ENCODE measurements around the gene CNOT6.

The CNOT6 gene

DNA sequence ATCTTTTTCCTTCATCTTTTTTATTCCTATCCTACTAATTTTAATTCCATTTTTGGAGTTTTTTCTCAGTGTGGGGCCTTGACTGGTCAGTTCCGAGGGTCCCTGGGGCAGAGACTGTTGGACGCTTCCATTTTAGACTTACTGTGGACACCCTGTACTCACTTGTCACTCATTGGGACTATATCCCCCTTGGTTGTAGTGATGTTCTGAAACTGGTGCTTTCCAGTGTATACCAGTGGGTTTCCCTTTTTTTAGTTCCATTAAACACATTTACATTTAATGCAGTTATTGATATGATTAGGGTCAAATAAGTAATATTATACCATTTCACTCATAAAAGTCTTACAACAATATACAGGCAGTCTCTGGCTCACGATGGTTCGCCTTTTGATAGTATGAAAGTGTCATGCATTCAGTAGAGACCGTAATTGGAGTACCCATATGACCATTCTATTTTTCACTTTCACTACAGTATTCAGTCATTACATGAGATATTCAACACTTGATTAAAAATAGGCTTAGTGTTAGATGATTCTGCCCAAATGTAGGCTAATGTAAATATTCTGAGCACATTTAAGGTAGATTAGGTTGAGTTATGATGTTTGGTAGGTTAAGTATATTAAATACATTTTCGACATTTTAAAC, 46.0 kb downstream of the CNOT6 start:
- no peak overlapping the region for H3K27ac ChIP-seq (ENCODE audit: low read depth, low read length)
- no peaks in the 10 kb centered on the region for H3K27me3 ChIP-seq (ENCODE audit: control insufficient read depth, insufficient read depth, low read length)
- peaks cover 43% of the 10 kb centered on the region for H3K36me3 ChIP-seq (ENCODE audit: control insufficient read depth, insufficient read depth, low read length)
- no peaks in the 10 kb centered on the region for H3K4me1 ChIP-seq (ENCODE audit: control insufficient read depth, insufficient read depth, low read length)
- H3K9ac ChIP-seq (ENCODE audit: low read depth, low read length) = no peak overlapping the region
- no peaks in the 10 kb centered on the region for H3K9me3 ChIP-seq (ENCODE audit: control insufficient read depth, insufficient read depth, low read length)
- H3K4me3 ChIP-seq (ENCODE audit: low read depth, low read length) = no peak overlapping the region

DNA sequence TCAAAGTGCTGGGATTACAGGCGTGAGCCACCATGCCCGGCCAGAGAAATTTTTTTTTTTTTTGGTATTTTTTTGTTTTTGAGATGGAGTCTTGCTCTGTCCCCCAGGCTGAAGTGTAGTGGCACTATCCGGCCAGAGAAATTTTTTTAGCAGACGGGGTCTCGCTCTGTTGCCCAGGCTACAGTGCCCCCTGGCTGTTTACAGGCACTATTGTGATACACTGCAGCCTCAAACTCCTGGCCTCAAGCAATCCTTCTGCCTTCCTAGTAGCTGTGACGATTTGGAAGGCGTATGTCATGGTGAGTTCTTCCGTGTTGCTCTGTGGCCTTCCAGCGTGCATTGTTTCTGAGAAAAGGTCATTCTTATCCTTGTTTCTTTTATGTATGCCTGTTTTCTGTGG, 47.5 kb downstream of the CNOT6 start:
- Histone ChIP-seq H3K36me3 (ENCODE audit: control insufficient read depth, insufficient read depth, low read length) (peaks cover 41% of the 10 kb centered on the region), H3K4me1 (ENCODE audit: control insufficient read depth, insufficient read depth, low read length) (no peaks in the 10 kb centered on the region), H3K27me3 (ENCODE audit: control insufficient read depth, insufficient read depth, low read length) (no peaks in the 10 kb centered on the region), H3K9me3 (ENCODE audit: control insufficient read depth, insufficient read depth, low read length) (no peaks in the 10 kb centered on the region), H3K9ac (ENCODE audit: low read depth, low read length) (no peak overlapping the region), H3K27ac (ENCODE audit: low read depth, low read length) (no peak overlapping the region), H3K4me3 (ENCODE audit: low read depth, low read length) (no peak overlapping the region)

DNA sequence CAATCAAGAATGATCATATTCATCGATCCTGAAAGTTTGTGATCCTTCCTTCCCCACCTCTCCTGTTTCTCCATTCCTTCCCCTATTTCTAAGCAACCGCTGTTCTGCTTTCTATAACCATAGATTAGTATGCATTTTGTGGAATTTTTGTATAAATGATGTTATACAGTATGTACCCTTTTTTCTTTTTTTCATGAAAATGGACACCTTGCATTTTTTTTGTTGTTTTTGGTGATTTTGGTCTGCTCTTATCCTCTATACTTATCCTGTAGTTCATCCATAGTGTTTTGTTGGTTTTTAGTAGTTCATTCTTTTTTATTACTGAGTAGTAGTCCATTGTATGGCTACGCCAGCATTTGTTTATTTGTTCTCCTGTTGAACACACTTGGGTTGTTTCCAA, 51.1 kb downstream of the CNOT6 start:
- Histone ChIP-seq H3K4me3 (ENCODE audit: low read depth, low read length) (no peak overlapping the region), H3K9me3 (ENCODE audit: control insufficient read depth, insufficient read depth, low read length) (no peaks in the 10 kb centered on the region), H3K27ac (ENCODE audit: low read depth, low read length) (no peak overlapping the region), H3K9ac (ENCODE audit: low read depth, low read length) (no peak overlapping the region), H3K27me3 (ENCODE audit: control insufficient read depth, insufficient read depth, low read length) (no peaks in the 10 kb centered on the region), H3K36me3 (ENCODE audit: control insufficient read depth, insufficient read depth, low read length) (peaks cover 39% of the 10 kb centered on the region), H3K4me1 (ENCODE audit: control insufficient read depth, insufficient read depth, low read length) (no peaks in the 10 kb centered on the region)

DNA sequence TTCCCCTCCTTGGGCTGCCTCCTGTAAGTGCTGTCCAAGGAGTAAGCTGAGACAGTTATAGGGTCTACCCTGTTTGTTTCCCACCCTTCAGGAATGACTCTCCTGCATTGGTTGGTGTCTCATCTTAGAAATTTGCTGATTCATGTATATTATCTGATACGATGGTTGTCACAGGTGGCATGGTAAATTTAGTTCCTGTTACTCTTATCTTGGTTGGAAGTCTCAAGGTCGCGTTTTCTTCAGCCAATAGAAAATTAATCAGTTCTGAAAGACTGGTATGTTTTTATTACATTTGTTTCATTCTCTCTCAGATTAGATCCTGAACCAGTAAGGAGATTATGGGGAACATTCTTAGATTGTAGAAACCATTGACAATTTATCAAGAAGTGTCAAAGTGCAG, 54.4 kb downstream of the CNOT6 start:
- H3K27me3 ChIP-seq (ENCODE audit: control insufficient read depth, insufficient read depth, low read length) = no peaks in the 10 kb centered on the region

DNA sequence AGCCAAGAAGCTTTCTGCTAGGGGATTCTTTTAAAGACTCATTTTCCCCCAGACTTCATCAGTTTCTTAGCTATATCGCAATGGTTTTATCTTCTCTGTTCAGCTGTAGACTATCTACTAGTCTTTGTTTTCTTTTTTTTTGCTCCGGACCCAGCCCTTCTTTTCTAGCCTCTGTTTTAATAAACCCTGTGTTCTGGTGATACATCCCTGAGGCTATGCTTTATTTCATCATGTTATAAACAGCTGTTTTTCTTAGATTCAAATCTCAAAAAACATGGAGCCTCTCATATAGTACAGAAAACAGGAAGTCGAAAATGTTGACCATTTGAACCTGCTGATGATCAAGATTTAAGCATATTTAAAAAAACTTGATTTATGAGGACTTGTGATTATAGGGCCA, 59.4 kb downstream of the CNOT6 start:
- Histone ChIP-seq H3K4me3 (ENCODE audit: low read depth, low read length) (no peak overlapping the region), H3K9ac (ENCODE audit: low read depth, low read length) (no peak overlapping the region), H3K27ac (ENCODE audit: low read depth, low read length) (no peak overlapping the region), H3K36me3 (ENCODE audit: control insufficient read depth, insufficient read depth, low read length) (peaks cover 63% of the 10 kb centered on the region), H3K4me1 (ENCODE audit: control insufficient read depth, insufficient read depth, low read length) (no peaks in the 10 kb centered on the region), H3K27me3 (ENCODE audit: control insufficient read depth, insufficient read depth, low read length) (no peaks in the 10 kb centered on the region), H3K9me3 (ENCODE audit: control insufficient read depth, insufficient read depth, low read length) (no peaks in the 10 kb centered on the region)

More for the DNA sequence above, 54.4 kb downstream of the CNOT6 start:
- no peak overlapping the region for H3K4me3 ChIP-seq (ENCODE audit: low read depth, low read length)
- no peaks in the 10 kb centered on the region for H3K4me1 ChIP-seq (ENCODE audit: control insufficient read depth, insufficient read depth, low read length)
- H3K9me3 ChIP-seq (ENCODE audit: control insufficient read depth, insufficient read depth, low read length) = no peaks in the 10 kb centered on the region
- H3K27ac ChIP-seq (ENCODE audit: low read depth, low read length) = no peak overlapping the region
- peaks cover 48% of the 10 kb centered on the region for H3K36me3 ChIP-seq (ENCODE audit: control insufficient read depth, insufficient read depth, low read length)
- H3K9ac ChIP-seq (ENCODE audit: low read depth, low read length) = no peak overlapping the region

DNA sequence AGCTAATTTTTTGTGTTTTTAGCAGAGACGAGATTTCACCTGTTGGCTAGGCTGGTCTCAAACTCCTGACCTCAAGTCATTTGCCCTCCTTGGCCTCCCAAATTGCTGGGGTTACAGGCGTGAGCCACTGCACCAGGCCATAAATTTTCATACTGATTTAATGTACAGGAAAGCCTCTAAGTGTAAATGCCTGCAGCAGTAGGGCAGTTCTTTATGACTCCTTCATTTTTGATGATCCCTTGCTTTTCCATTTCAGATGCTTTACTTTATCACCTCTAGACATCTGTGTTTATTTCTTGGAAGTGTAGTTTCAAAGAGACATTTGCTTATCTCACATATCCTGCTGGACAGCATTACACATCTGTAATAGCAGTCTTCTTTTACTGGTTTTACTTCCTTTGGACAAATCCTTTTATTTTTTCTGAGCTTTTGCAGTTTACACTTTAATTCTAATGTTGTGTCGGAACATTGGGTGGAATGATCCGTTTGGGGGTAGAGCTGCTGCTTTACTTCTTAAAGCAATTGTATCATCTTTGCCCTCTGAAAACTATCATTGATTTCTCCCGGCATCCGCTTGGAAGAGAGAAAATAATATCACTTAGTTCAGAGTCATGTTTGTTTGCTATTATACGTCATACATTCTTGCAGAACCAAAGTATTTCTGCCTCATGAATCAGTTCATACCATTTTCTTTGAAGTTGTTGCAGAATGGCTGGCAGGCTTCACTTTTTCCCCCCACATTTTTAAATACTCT, 61.2 kb downstream of the CNOT6 start:
- no peaks in the 10 kb centered on the region for H3K4me1 ChIP-seq (ENCODE audit: control insufficient read depth, insufficient read depth, low read length)
- H3K4me3 ChIP-seq (ENCODE audit: low read depth, low read length) = no peak overlapping the region
- H3K9me3 ChIP-seq (ENCODE audit: control insufficient read depth, insufficient read depth, low read length) = no peaks in the 10 kb centered on the region
- no peak overlapping the region for H3K9ac ChIP-seq (ENCODE audit: low read depth, low read length)
- no peaks in the 10 kb centered on the region for H3K27me3 ChIP-seq (ENCODE audit: control insufficient read depth, insufficient read depth, low read length)
- peaks cover 64% of the 10 kb centered on the region for H3K36me3 ChIP-seq (ENCODE audit: control insufficient read depth, insufficient read depth, low read length)
- H3K27ac ChIP-seq (ENCODE audit: low read depth, low read length) = no peak overlapping the region

DNA sequence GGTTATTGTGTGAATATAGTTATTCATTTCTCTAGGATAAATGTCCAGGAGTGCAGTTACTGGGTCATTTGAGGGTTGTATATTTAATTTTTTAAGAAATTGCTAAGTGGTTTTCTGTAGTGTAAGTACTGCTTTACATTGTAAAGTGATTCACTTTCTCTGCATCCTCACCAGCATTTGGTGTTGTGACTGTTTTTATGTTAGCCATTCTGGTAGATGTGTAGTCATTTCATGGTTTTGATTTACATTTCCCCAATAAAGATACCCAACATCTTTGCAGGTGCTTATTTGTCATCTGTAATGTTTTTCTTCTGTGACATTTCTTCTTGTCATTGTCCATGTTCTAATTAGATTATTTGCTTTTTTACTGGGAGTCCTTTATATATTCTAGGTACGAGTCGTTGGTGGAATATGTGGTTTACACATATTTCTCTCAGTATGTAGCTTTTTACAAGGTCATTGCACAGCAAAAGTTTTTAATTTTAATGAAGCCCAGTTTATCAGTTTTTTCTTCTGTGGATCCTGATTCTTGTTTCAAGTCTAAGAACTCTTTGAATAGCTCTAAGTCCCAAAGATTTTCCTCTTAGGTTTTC, 63.1 kb downstream of the CNOT6 start:
- no peaks in the 10 kb centered on the region for H3K27me3 ChIP-seq (ENCODE audit: control insufficient read depth, insufficient read depth, low read length)
- no peak overlapping the region for H3K4me3 ChIP-seq (ENCODE audit: low read depth, low read length)
- peaks cover 59% of the 10 kb centered on the region for H3K36me3 ChIP-seq (ENCODE audit: control insufficient read depth, insufficient read depth, low read length)
- no peak overlapping the region for H3K27ac ChIP-seq (ENCODE audit: low read depth, low read length)
- H3K4me1 ChIP-seq (ENCODE audit: control insufficient read depth, insufficient read depth, low read length) = no peaks in the 10 kb centered on the region
- H3K9ac ChIP-seq (ENCODE audit: low read depth, low read length) = no peak overlapping the region
- H3K9me3 ChIP-seq (ENCODE audit: control insufficient read depth, insufficient read depth, low read length) = no peaks in the 10 kb centered on the region

DNA sequence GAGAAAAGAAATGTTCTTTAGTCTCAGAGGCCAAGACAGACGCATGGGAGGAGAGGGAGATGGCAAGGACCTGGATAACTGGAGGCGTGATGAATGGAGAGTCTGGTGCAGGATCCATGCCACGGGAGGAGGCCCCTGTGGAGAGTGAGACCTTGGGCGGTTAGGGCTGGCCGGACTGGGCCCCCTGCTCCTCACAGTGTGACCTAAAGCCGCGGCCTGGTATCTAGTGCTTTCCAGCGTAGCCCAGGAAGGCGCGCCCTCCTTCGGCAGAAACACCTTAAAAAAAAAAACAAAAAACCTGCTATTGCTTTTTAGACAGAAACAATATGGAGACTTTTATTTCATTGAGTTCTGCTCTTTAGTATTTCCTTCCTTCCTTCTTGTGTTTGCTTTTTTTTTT, 64.1 kb downstream of the CNOT6 start:
- H3K4me1 ChIP-seq (ENCODE audit: control insufficient read depth, insufficient read depth, low read length) = no peaks in the 10 kb centered on the region
- H3K9me3 ChIP-seq (ENCODE audit: control insufficient read depth, insufficient read depth, low read length) = no peaks in the 10 kb centered on the region
- no peak overlapping the region for H3K9ac ChIP-seq (ENCODE audit: low read depth, low read length)
- no peaks in the 10 kb centered on the region for H3K27me3 ChIP-seq (ENCODE audit: control insufficient read depth, insufficient read depth, low read length)
- peaks cover 55% of the 10 kb centered on the region for H3K36me3 ChIP-seq (ENCODE audit: control insufficient read depth, insufficient read depth, low read length)
- H3K4me3 ChIP-seq (ENCODE audit: low read depth, low read length) = no peak overlapping the region
- no peak overlapping the region for H3K27ac ChIP-seq (ENCODE audit: low read depth, low read length)

DNA sequence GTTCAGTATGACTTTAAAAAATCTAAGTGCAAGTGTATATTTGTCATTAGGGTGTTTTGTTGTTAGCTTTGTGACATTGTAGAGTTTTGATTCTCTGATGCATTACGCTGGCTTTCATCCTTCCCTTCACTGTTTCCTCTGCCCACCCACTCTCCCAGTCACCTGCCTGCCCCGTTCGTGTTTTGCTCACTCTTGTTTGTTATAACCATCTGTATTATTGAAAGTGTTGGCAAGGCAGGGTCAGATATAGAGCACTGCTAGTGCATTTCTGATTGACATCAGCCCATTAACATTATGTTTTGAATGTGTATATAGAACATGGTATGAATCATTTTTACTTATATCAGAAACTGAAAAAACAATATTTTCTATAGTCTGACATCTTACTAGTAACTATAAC, 69.8 kb downstream of the CNOT6 start:
- Histone ChIP-seq H3K4me3 (ENCODE audit: low read depth, low read length) (no peak overlapping the region), H3K36me3 (ENCODE audit: control insufficient read depth, insufficient read depth, low read length) (peaks cover 65% of the 10 kb centered on the region), H3K4me1 (ENCODE audit: control insufficient read depth, insufficient read depth, low read length) (no peaks in the 10 kb centered on the region), H3K27me3 (ENCODE audit: control insufficient read depth, insufficient read depth, low read length) (no peaks in the 10 kb centered on the region), H3K27ac (ENCODE audit: low read depth, low read length) (no peak overlapping the region), H3K9ac (ENCODE audit: low read depth, low read length) (no peak overlapping the region), H3K9me3 (ENCODE audit: control insufficient read depth, insufficient read depth, low read length) (no peaks in the 10 kb centered on the region)

DNA sequence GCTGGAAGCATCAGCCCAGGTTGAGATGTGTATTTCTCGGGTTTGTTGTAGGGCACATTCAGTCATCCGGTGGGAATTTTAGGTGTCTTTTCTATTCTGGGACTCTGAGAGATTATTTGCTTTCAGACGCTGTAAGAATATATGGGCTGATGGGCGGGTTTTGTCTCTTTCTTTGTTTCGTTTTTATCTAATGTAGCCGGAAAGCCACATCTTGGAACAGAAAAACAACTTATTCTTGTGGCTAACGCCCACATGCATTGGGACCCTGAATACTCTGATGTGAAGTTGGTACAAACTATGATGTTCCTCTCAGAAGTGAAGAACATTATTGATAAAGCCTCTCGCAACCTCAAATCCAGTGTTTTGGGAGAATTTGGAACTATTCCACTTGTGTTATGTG, 74.7 kb downstream of the CNOT6 start:
- no peak overlapping the region for H3K27ac ChIP-seq (ENCODE audit: low read depth, low read length)
- H3K4me3 ChIP-seq (ENCODE audit: low read depth, low read length) = no peak overlapping the region
- H3K27me3 ChIP-seq (ENCODE audit: control insufficient read depth, insufficient read depth, low read length) = no peaks in the 10 kb centered on the region
- no peaks in the 10 kb centered on the region for H3K4me1 ChIP-seq (ENCODE audit: control insufficient read depth, insufficient read depth, low read length)
- H3K9me3 ChIP-seq (ENCODE audit: control insufficient read depth, insufficient read depth, low read length) = no peaks in the 10 kb centered on the region
- H3K36me3 ChIP-seq (ENCODE audit: control insufficient read depth, insufficient read depth, low read length) = peaks cover 88% of the 10 kb centered on the region
- H3K9ac ChIP-seq (ENCODE audit: low read depth, low read length) = no peak overlapping the region

DNA sequence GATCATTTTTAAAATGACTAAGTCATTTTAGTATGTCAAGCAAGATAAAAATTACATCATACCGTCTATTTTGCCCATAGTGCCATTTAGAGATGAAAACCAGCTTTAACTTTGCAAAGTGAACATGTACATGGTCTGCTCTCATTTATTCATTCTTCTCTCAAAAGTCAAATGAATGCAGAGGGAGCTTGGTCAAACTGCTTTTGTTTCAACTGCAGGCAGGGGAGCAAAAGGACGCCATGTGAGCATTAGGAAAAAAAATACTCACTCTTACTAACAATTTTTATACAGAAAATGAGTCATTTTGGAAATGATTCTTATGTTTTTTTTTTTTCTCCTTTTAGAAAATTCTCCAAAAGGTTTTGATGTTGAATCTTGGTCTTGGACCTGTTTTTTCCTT, 81.4 kb downstream of the CNOT6 start:
- Histone ChIP-seq H3K4me3 (ENCODE audit: low read depth, low read length) (no peak overlapping the region), H3K9ac (ENCODE audit: low read depth, low read length) (no peak overlapping the region), H3K36me3 (ENCODE audit: control insufficient read depth, insufficient read depth, low read length) (peaks cover 67% of the 10 kb centered on the region), H3K9me3 (ENCODE audit: control insufficient read depth, insufficient read depth, low read length) (no peaks in the 10 kb centered on the region), H3K27ac (ENCODE audit: low read depth, low read length) (no peak overlapping the region), H3K4me1 (ENCODE audit: control insufficient read depth, insufficient read depth, low read length) (no peaks in the 10 kb centered on the region), H3K27me3 (ENCODE audit: control insufficient read depth, insufficient read depth, low read length) (no peaks in the 10 kb centered on the region)
